Measurements from ENCODE around the gene CRIP1. TPM values are rescaled to one million over a fixed set of nuclear protein-coding genes. Genes with fewer than 3 reads are reported as not detected.
A peak's percentile ranks its signal among the peaks of the same experiment; 100 is the strongest.

The CRIP1 gene
- polyA plus RNA-seq (2011; rRNA removed) (196 and 280 TPM in 2 replicates), polyA plus RNA-seq (2017; fragmentation: RNase III; extraction: RNeasy Plus Mini Kit Qiagen cat#74134 plus additional on column Dnase treatment) (837 to 1,023 TPM (median 999 TPM) in 3 replicates), polyA minus RNA-seq (2011; rRNA and poly(A)+ RNA removed) (60.5 and 132 TPM in 2 replicates)
- 1,772 and 1,826 TPM in 2 replicates for polyA plus RNA-seq (2012; cell fraction: cytosol; rRNA removed)
- polyA plus RNA-seq (2012; cell fraction: nucleus; rRNA removed), result 674 and 890 TPM in 2 replicates

GRCh38 chr14:105486163-105486973 lies at the start of gene CRIP1:
TSS of gene CRIP1 (plus strand) at chr14:105486886. CDS start at chr14:105487260, 374 bp downstream.
- no peaks in the 10 kb centered on the region for H3K9me3 ChIP-seq
- TF ChIP-seq EHMT2 (IDR thresholded peaks at IDR 0.05; ENCODE audit: low read depth), result no peak
- no peak for TF ChIP-seq JUN (IDR thresholded peaks at IDR 0.05)
- TF ChIP-seq ZFP36 (IDR thresholded peaks at IDR 0.05; ENCODE audit: borderline replicate concordance, partially characterized antibody), result no peak
- TF ChIP-seq CHD2 (IDR thresholded peaks at IDR 0.05; ENCODE audit: low read length, partially characterized antibody), result no peak
- no peak for TF ChIP-seq FOSB (CRISPR knock-in tag; IDR thresholded peaks at IDR 0.05)
- TF ChIP-seq POLR2AphosphoS2 (conservative IDR thresholded peaks at IDR 0.05; ENCODE audit: low read length), result no peak
- no peak for TF ChIP-seq ELK1 (IDR thresholded peaks at IDR 0.05; ENCODE audit: low read depth, low read length)
- no peak for TF ChIP-seq RAD21 (conservative IDR thresholded peaks at IDR 0.05 in 1 of 2, IDR thresholded peaks at IDR 0.05 in 1 of 2)
- TF ChIP-seq ESRRA (IDR thresholded peaks at IDR 0.05; ENCODE audit: borderline replicate concordance, low read length), result no peak
- TF ChIP-seq RCOR1 (IDR thresholded peaks at IDR 0.05; ENCODE audit: low read depth, low read length), result no peak
- TF ChIP-seq NFE2L2 (conservative IDR thresholded peaks at IDR 0.05; ENCODE audit: low read length), result no peak
- no peak for TF ChIP-seq EHF (CRISPR knock-in tag; IDR thresholded peaks at IDR 0.05)
- no peak for TF ChIP-seq TP53 (CRISPR knock-in tag; IDR thresholded peaks at IDR 0.05)
- no peak for TF ChIP-seq REST (IDR thresholded peaks at IDR 0.05)
- no peak for TF ChIP-seq SMC3 (IDR thresholded peaks at IDR 0.05)
- TF ChIP-seq MAFK (IDR thresholded peaks at IDR 0.05; ENCODE audit: partially characterized antibody), result no peak
- TF ChIP-seq HES2 (IDR thresholded peaks at IDR 0.05), result no peak
- no peak for FAIRE-seq
- peak within 1 kb of the TSS; percentile 84 to 99 for H3K27ac ChIP-seq
- POLR2A ChIA-PET, result interaction anchor here (1.4 kb wide), 1 partner anchor 42 kb away, joined by 3 read pairs; no protein-coding TSS in a partner anchor
- no peak for ATAC-seq
- H3K4me3 ChIP-seq, result peak within 1 kb of the TSS; percentile 59
- WGBS (ENCODE audit: missing lambda C conversion rate), result 57% methylated on average over 35 of the region's 56 CpGs
- no peak for DNase-seq (ENCODE audit: low read depth in 1 of 2, low spot score in 1 of 2)
- peak within 1 kb of the TSS; percentile 92 for H3K4me2 ChIP-seq
- H3K4me1 ChIP-seq, result peaks cover 68% of the 10 kb centered on the region
- CTCF ChIA-PET, result interaction anchor here (0.7 to 1.6 kb wide), 8 partner anchors 16 to 396 kb away, joined by 3 to 7 read pairs (median 4); no protein-coding TSS in a partner anchor

GRCh38 chr14:105436891-105437722 lies 49.6 kb upstream of the CRIP1 start:
- WGBS (ENCODE audit: missing lambda C conversion rate), result 92% methylated on average over 24 of the region's 31 CpGs
- TF ChIP-seq JUN (IDR thresholded peaks at IDR 0.05) (no peak), EP300 (IDR thresholded peaks at IDR 0.05) (no peak), MAZ (IDR thresholded peaks at IDR 0.05; ENCODE audit: borderline replicate concordance, low read depth, low read length) (no peak), TFCP2L1 (CRISPR knock-in tag; IDR thresholded peaks at IDR 0.05) (no peak), HMGXB4 (CRISPR knock-in tag; IDR thresholded peaks at IDR 0.05; ENCODE audit: borderline replicate concordance) (no peak), POLR2A (IDR thresholded peaks at IDR 0.05; ENCODE audit: low read length) (no peak), HOXA7 (CRISPR knock-in tag; IDR thresholded peaks at IDR 0.05) (no peak), CBX8 (IDR thresholded peaks at IDR 0.05) (no peak), GATA3 (IDR thresholded peaks at IDR 0.05; ENCODE audit: borderline replicate concordance) (no peak)
- no peak for ATAC-seq
- ChIA-PET POLR2A (no interaction called here), CTCF (interaction anchor here (1.3 to 6.1 kb wide), 3 partner anchors 11 to 44 kb away, joined by 3 to 19 read pairs (median 7); no protein-coding TSS in a partner anchor)
- Histone ChIP-seq H3K27ac (no peak overlapping the region; a peak in 1 of 6 replicates), H3K9me3 (no peaks in the 10 kb centered on the region), H3K4me1 (no peaks in the 10 kb centered on the region; the same call in 2 of the 3 replicates), H3K4me3 (no peak overlapping the region), H3K4me2 (no peak overlapping the region)
- no peak for FAIRE-seq
- no peak for DNase-seq (ENCODE audit: low read depth in 1 of 2, low spot score in 1 of 2)
